Smooth muscle cell (in vitro differentiated cells): ENCODE measurements around the gene DOCK4. TPM values are rescaled to one million over a fixed set of nuclear protein-coding genes. Genes with fewer than 3 reads are reported as not detected.

ENCODE experiments used
- DNase-seq: peaks from one replicate; lab custom pipeline; 2025; ENCODE audit not compliant: unreplicated experiment; lab: John Stamatoyannopoulos, UW
- H2AFZ ChIP-seq: fragments of 200-600 bp; sonication (generic); 2 replicates; pipeline ENCODE4 v1.6.0; 2016; ENCODE audit warnings: antibody characterized with exemption, low read depth, mild to moderate bottlenecking
- H3F3A ChIP-seq: fragments of 200-600 bp; sonication (generic); 2 replicates; pipeline ENCODE4 v1.6.0; 2017; ENCODE audit warnings: antibody characterized with exemption, low read depth
- H3K27ac ChIP-seq: fragments of 200-600 bp; sonication (generic); 2 replicates; pipeline ENCODE4 v1.5.1; 2016; ENCODE audit warnings: low read depth, mild to moderate bottlenecking
- H3K27me3 ChIP-seq: fragments of 200-600 bp; sonication (generic); 2 replicates; pipeline ENCODE4 v1.6.1; 2016; ENCODE audit warnings: low read depth, mild to moderate bottlenecking
- H3K36me3 ChIP-seq: fragments of 200-600 bp; sonication (generic); 2 replicates; pipeline ENCODE4 v1.5.1; 2016; ENCODE audit warnings: low read depth
- H3K4me1 ChIP-seq: fragments of 200-600 bp; sonication (generic); 2 replicates; pipeline ENCODE4 v1.5.1; 2016; ENCODE audit warnings: low read depth
- H3K4me2 ChIP-seq: fragments of 200-600 bp; sonication (generic); 2 replicates; pipeline ENCODE4 v1.6.0; 2016; ENCODE audit warnings: mild to moderate bottlenecking
- H3K4me3 ChIP-seq: fragments of 200-600 bp; sonication (generic); 2 replicates; pipeline ENCODE4 v1.5.1; 2016; ENCODE audit warnings: mild to moderate bottlenecking
- H3K79me2 ChIP-seq: fragments of 200-600 bp; sonication (generic); 2 replicates; pipeline ENCODE4 v1.6.0; 2016; ENCODE audit warnings: low read depth, mild to moderate bottlenecking
- H3K9ac ChIP-seq: fragments of 200-600 bp; sonication (generic); 2 replicates; pipeline ENCODE4 v1.6.0; 2016; ENCODE audit warnings: low read depth
- H3K9me3 ChIP-seq: fragments of 200-600 bp; sonication (generic); replicated peaks from 2 replicates; pipeline ENCODE4 v1.5.1; 2016; ENCODE audit warnings: low read depth
- H4K20me1 ChIP-seq: fragments of 200-600 bp; sonication (generic); 2 replicates; pipeline ENCODE4 v1.6.0; 2016; ENCODE audit warnings: low read depth
- CTCF ChIP-seq: fragments of 200-600 bp; sonication (generic); IDR thresholded peaks from 2 replicates; pipeline ENCODE4 v1.5.1; 2017; ENCODE audit warnings: borderline replicate concordance, mild to moderate bottlenecking, antibody characterized with exemption; ENCODE audit not compliant: insufficient read depth, poor library complexity, severe bottlenecking
- WGBS: methylation state at CpG from one replicate; pipeline ENCODE4 v1.1.7; 2016; ENCODE audit warnings: low lambda C conversion rate; 5-methylcytosine and 5-hydroxymethylcytosine counted together
- polyA plus RNA-seq: library from polyadenylated mRNA; unstranded; fragments of >200 nt; fragmentation: Nextera tagmentation; extraction: Ambion mirVana; gene quantifications from 2 replicates; pipeline ENCODE4 v1.2.1, GENCODE V29; 2016
- total RNA-seq: library from RNA; depleted of rRNA; stranded (reverse); fragments of >200 nt; gene quantifications from 2 replicates; pipeline ENCODE4 v1.2.3, GENCODE V29; 2014

DOCK4 gene
- total and polyA plus RNA-seq, 2 experiments from 2014 or later: 7.4 to 20.5 TPM

DNA sequence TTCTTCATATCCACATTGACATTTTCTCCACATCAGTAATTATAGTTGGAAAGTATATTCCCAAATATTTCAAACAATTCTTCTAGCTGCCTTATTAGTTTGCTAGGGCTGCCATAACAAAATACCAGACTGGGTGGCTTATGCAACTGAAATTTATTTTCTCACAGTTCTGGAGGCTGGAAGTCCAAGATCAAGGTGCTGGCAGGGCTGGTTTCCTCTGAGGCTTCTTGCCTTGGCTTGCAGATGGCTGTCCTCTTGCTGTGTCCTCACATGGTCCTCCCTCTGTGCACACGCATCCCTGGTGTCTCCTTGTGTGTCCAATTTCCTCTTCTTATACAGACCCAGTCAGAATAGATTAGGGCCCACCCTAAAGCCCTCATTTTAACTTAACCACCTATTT is 34.5 kb downstream of the DOCK4 start:
- Histone ChIP-seq H3K36me3 (no peaks in the 10 kb centered on the region), H3K27me3 (no peaks in the 10 kb centered on the region), H3K79me2 (peaks cover 38% of the 10 kb centered on the region), H3K4me1 (peaks cover 12% of the 10 kb centered on the region), H3K4me3 (no peak overlapping the region), H3K9me3 (no peaks in the 10 kb centered on the region), H3K27ac (no peak overlapping the region), H4K20me1 (peaks cover 47% of the 10 kb centered on the region), H2AFZ (no peak overlapping the region), H3F3A (peaks cover 5% of the 10 kb centered on the region), H3K9ac (no peak overlapping the region), H3K4me2 (no peak overlapping the region)
- WGBS: 94% methylated on average over 1 of the region's 1 CpG
- TF ChIP-seq CTCF: no peak
- DNase-seq: no peak

- no peak for TF ChIP-seq CTCF
- Histone ChIP-seq H3K27me3 (no peaks in the 10 kb centered on the region), H3K4me3 (no peak overlapping the region), H4K20me1 (peaks cover 39% of the 10 kb centered on the region), H3K4me2 (no peak overlapping the region), H3K9ac (no peak overlapping the region), H3K27ac (no peak overlapping the region), H3F3A (peaks cover 5% of the 10 kb centered on the region), H3K4me1 (peaks cover 12% of the 10 kb centered on the region), H2AFZ (no peak overlapping the region), H3K9me3 (no peaks in the 10 kb centered on the region), H3K36me3 (no peaks in the 10 kb centered on the region), H3K79me2 (peaks cover 28% of the 10 kb centered on the region)
- 95% methylated on average over 2 of the region's 2 CpGs for WGBS
- no peak for DNase-seq
Observed at GRCh38 chr7:112168915-112169314, 37.3 kb downstream of the DOCK4 start.

- H3K4me1 ChIP-seq: peaks cover 15% of the 10 kb centered on the region
- no peak for TF ChIP-seq CTCF
- no peaks in the 10 kb centered on the region for H3K36me3 ChIP-seq
- no peak overlapping the region for H3K9ac ChIP-seq
- H3K4me2 ChIP-seq: no peak overlapping the region
- DNase-seq: no peak
- H3K4me3 ChIP-seq: no peak overlapping the region
- H4K20me1 ChIP-seq: peaks cover 28% of the 10 kb centered on the region
- no peak overlapping the region for H3K27ac ChIP-seq
- no peaks in the 10 kb centered on the region for H3K27me3 ChIP-seq
- H2AFZ ChIP-seq: no peak overlapping the region
- peaks cover 24% of the 10 kb centered on the region for H3K79me2 ChIP-seq
- no peaks in the 10 kb centered on the region for H3F3A ChIP-seq
- H3K9me3 ChIP-seq: no peaks in the 10 kb centered on the region
- WGBS: 98% methylated on average over 3 of the region's 3 CpGs
Observed at GRCh38 chr7:112167147-112167546, 39.1 kb downstream of the DOCK4 start.

GRCh38 chr7:112162784-112163506 is 43.3 kb downstream of the DOCK4 start:
- peaks cover 14% of the 10 kb centered on the region for H3K79me2 ChIP-seq
- no peak overlapping the region for H3K4me2 ChIP-seq

More at GRCh38 chr7:112162784-112163506, 43.3 kb downstream of the DOCK4 start:
- TF ChIP-seq CTCF: no peak
- peaks cover 27% of the 10 kb centered on the region for H4K20me1 ChIP-seq
- H3K9ac ChIP-seq: no peak overlapping the region
- H3F3A ChIP-seq: no peaks in the 10 kb centered on the region
- H3K27me3 ChIP-seq: no peaks in the 10 kb centered on the region
- DNase-seq: no peak
- WGBS: 59% methylated on average over 6 of the region's 6 CpGs
- H2AFZ ChIP-seq: no peak overlapping the region
- no peaks in the 10 kb centered on the region for H3K36me3 ChIP-seq
- H3K9me3 ChIP-seq: no peaks in the 10 kb centered on the region
- no peak overlapping the region for H3K4me3 ChIP-seq
- peaks cover 34% of the 10 kb centered on the region for H3K4me1 ChIP-seq
- no peak overlapping the region for H3K27ac ChIP-seq
